Activated CD4-positive, CD25-positive, alpha-beta regulatory T cell treated with anti-CD3 and anti-CD28 coated beads, Interleukin-2, amount 50 U/mL, for 24 hours (primary cell): ENCODE data around the gene UBE2E3.

ENCODE experiments used
- ATAC-seq, 2 donors: fragments of 150-1000 bp; cut with Tn5 transposase; one replicate each; pipeline ENCODE4 v1.10.0; 2021; ENCODE audit warnings: mild to moderate bottlenecking in 1 of 2, moderate library complexity in 1 of 2

Gene UBE2E3

GRCh38 chr2:180980106-180980942 is at the start of gene UBE2E3:
UBE2E3 (plus strand) TSS chr2:180980605; CDS start chr2:180982043, 1,438 bp downstream.
- ATAC-seq, result peak; percentile 86 to 87

- no peak for ATAC-seq
Observed at GRCh38 chr2:180931841-180932240, 48.6 kb upstream of the UBE2E3 start.

- ATAC-seq, result no peak
Observed at GRCh38 chr2:180933332-180933731, 47.1 kb upstream of the UBE2E3 start.

GRCh38 chr2:180934911-180935310 is 45.5 kb upstream of the UBE2E3 start:
- ATAC-seq, result no peak

- peak; percentile 81 to 89 for ATAC-seq
Observed at GRCh38 chr2:180937480-180937879, 42.9 kb upstream of the UBE2E3 start.

GRCh38 chr2:180938451-180938850 is 42.0 kb upstream of the UBE2E3 start:
- ATAC-seq, result no peak

GRCh38 chr2:180943275-180943674 is 37.1 kb upstream of the UBE2E3 start:
- no peak for ATAC-seq

- ATAC-seq, result no peak
Observed at GRCh38 chr2:180944372-180944771, 36.0 kb upstream of the UBE2E3 start.

- ATAC-seq, result no peak
Observed at GRCh38 chr2:180947208-180947689, 33.2 kb upstream of the UBE2E3 start.

GRCh38 chr2:180949896-180950295 is 30.5 kb upstream of the UBE2E3 start:
- no peak for ATAC-seq

GRCh38 chr2:180952082-180952481 is 28.3 kb upstream of the UBE2E3 start:
- ATAC-seq, result no peak

- ATAC-seq, result no peak
Observed at GRCh38 chr2:180952731-180953336, 27.6 kb upstream of the UBE2E3 start.

GRCh38 chr2:180953550-180953949 is 26.9 kb upstream of the UBE2E3 start:
- ATAC-seq, result no peak

GRCh38 chr2:180955101-180955500 is 25.3 kb upstream of the UBE2E3 start:
- ATAC-seq, result no peak

- no peak for ATAC-seq
Observed at GRCh38 chr2:180959787-180960186, 20.6 kb upstream of the UBE2E3 start.

GRCh38 chr2:180960982-180961381 is 19.4 kb upstream of the UBE2E3 start:
- ATAC-seq, result no peak

GRCh38 chr2:180962727-180963314 is 17.6 kb upstream of the UBE2E3 start:
- ATAC-seq, result no peak

GRCh38 chr2:180966378-180966777 is 14.0 kb upstream of the UBE2E3 start:
- no peak for ATAC-seq

GRCh38 chr2:180969124-180969523 is 11.3 kb upstream of the UBE2E3 start:
- no peak for ATAC-seq

- ATAC-seq, result no peak
Observed at GRCh38 chr2:180970016-180970415, 10.4 kb upstream of the UBE2E3 start.

- ATAC-seq, result no peak
Observed at GRCh38 chr2:180971811-180972210, 8.6 kb upstream of the UBE2E3 start.

- no peak for ATAC-seq
Observed at GRCh38 chr2:180975585-180975984, 4.8 kb upstream of the UBE2E3 start.

- no peak for ATAC-seq
Observed at GRCh38 chr2:180978903-180979748, 1.3 kb upstream of the UBE2E3 start.
